PC-9 (cell line): Measurements from ENCODE around the gene GSC2. TPM values are rescaled to one million over a fixed set of nuclear protein-coding genes. Genes with fewer than 3 reads are reported as not detected.
A peak's percentile ranks its signal among the peaks of the same experiment; 100 is the strongest.

Experiments
- BruUV-seq: library from RNA; stranded (reverse); fragments of 400-500 nt; replicated peaks from 2 replicates; lab custom pipeline; 2021; lab: Mats Ljungman, UMichigan
- CTCF ChIA-PET: fragments of 300-600 bp; sonication (Branson Sonifier 250); formaldehyde crosslinking; loops from one replicate; lab custom pipeline; 2022; ENCODE audit warnings: antibody characterized with exemption; lab: Charles Lee
- POLR2A ChIA-PET: fragments of 300-600 bp; sonication (Branson Sonifier 250); formaldehyde crosslinking; loops from one replicate; lab custom pipeline; 2022; ENCODE audit warnings: antibody characterized with exemption; ENCODE audit not compliant: unreplicated experiment; lab: Charles Lee
- DNase-seq, 2 experiments: peaks; one replicate each; pipeline versions ENCODE4 v3.0.0 to v3.0.0-alpha.2; 2015 to 2022; ENCODE audit warnings: mixed read lengths in 1 of 2
- H2AFZ ChIP-seq: fragments of 200-600 bp; sonication (generic); 2 replicates; pipeline ENCODE4 v1.8.1; 2017; ENCODE audit warnings: antibody characterized with exemption
- H3F3A ChIP-seq: fragments of 200-600 bp; sonication (generic); 2 replicates; pipeline ENCODE4 v1.8.1; 2017; ENCODE audit warnings: antibody characterized with exemption, mild to moderate bottlenecking, low read depth; ENCODE audit not compliant: insufficient read depth
- H3K27ac ChIP-seq: fragments of 200-600 bp; sonication (generic); 2 replicates; pipeline ENCODE4 v1.6.1; 2016; ENCODE audit warnings: mixed run types
- H3K27me3 ChIP-seq: fragments of 200-600 bp; sonication (generic); 2 replicates; pipeline ENCODE4 v1.6.1; 2016; ENCODE audit warnings: low read depth, mixed run types; ENCODE audit not compliant: insufficient read depth
- H3K36me3 ChIP-seq: fragments of 200-600 bp; sonication (generic); 2 replicates; pipeline ENCODE4 v1.6.1; 2016; ENCODE audit warnings: low read depth, mixed run types
- H3K4me1 ChIP-seq: fragments of 200-600 bp; sonication (generic); replicated peaks from 2 replicates; pipeline ENCODE4 v1.6.1; 2016; ENCODE audit warnings: mixed run types; ENCODE audit not compliant: insufficient read depth
- H3K4me2 ChIP-seq: fragments of 200-600 bp; sonication (generic); 2 replicates; pipeline ENCODE4 v1.6.1; 2017; ENCODE audit warnings: mixed run types
- H3K4me3 ChIP-seq: fragments of 200-600 bp; sonication (generic); 2 replicates; pipeline ENCODE4 v1.6.1; 2016; ENCODE audit warnings: mixed run types
- H3K79me2 ChIP-seq: fragments of 200-600 bp; sonication (generic); 2 replicates; pipeline ENCODE4 v1.6.1; 2017; ENCODE audit warnings: low read depth, mixed run types
- H3K9me2 ChIP-seq: fragments of 200-600 bp; sonication (generic); 2 replicates; pipeline ENCODE4 v1.8.1; 2017; ENCODE audit warnings: mild to moderate bottlenecking; ENCODE audit not compliant: insufficient read depth
- H3K9me3 ChIP-seq: fragments of 200-600 bp; sonication (generic); 2 replicates; pipeline ENCODE4 v1.8.1; 2016; ENCODE audit warnings: low read depth; ENCODE audit not compliant: insufficient read depth
- H4K20me1 ChIP-seq: fragments of 200-600 bp; sonication (generic); 2 replicates; pipeline ENCODE4 v1.8.1; 2017; ENCODE audit not compliant: insufficient read depth
- EZH2 ChIP-seq: fragments of 200-600 bp; sonication (generic); IDR thresholded peaks from 2 replicates; pipeline ENCODE4 v1.8.0; 2017; ENCODE audit warnings: antibody characterized with exemption, low read depth
- intact Hi-C: fragments of 100-400 bp; cut with micrococcal nuclease; formaldehyde crosslinking; loops from one replicate; pipeline ENCODE4 v1.10.0; 2022; ENCODE audit not compliant: unreplicated experiment
- total RNA-seq: library from RNA; stranded (reverse); gene quantifications from 2 replicates; pipeline ENCODE4 v1.2.3, GENCODE V29; 2021
- TF ChIP-seq, protein P1 (sequence below): fragments of 200-600 bp; sonication (generic); conservative IDR thresholded peaks from 2 replicates; pipeline ENCODE4 v1.6.1; 2017; ENCODE audit warnings: mixed run types, antibody characterized with exemption, mild to moderate bottlenecking, moderate library complexity

GSC2 gene
- total RNA-seq, 1 experiment from 2014 or later: not detected

DNA sequence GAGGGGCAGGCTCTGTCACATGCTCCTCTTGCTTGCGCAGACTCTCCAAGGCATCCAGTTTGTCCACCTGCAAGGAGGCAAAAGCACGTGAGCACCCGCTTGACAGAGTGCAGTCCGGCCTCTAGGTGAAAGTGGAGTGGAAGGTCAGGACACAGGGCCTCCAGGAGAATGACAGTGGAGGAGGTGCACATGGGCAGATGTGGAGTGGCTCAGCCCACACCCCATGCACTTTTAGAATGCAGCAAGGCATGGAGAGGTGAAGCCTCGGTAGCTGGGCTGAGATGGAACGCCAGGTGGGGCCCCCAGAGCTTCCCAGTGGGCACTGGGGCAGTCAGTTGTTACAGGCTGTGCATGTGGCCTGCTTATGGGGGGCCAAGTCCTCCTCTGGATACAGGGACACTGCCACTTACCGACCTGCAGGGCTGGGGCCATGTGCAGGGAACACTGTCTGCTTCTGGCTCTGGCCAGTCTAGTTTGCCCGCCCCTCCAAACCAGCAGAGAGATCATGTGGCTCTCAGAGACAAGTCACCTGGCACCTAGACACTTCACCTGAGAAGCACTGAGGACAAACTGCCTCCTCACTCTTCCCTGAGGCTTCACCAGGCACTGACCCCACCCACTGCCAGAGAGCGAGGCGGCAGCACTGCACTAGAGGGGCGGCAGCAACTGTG lies 30.8 kb upstream of the GSC2 start:
- Histone ChIP-seq H2AFZ (no peak overlapping the region), H3F3A (peaks cover 20% of the 10 kb centered on the region), H4K20me1 (peaks cover 12% of the 10 kb centered on the region), H3K27me3 (no peaks in the 10 kb centered on the region), H3K36me3 (0 out of 2 replicates have a peak, but pooled peaks cover 7% of the 10 kb centered on the region), H3K79me2 (peaks cover 21% of the 10 kb centered on the region), H3K4me3 (no peak overlapping the region), H3K27ac (no peak overlapping the region), H3K9me2 (no peaks in the 10 kb centered on the region), H3K9me3 (no peaks in the 10 kb centered on the region), H3K4me2 (no peak overlapping the region), H3K4me1 (peaks cover 34% of the 10 kb centered on the region)
- intact Hi-C loops: no loop called here
- no peak for TF ChIP-seq EZH2
- TF ChIP-seq, protein P1, sequence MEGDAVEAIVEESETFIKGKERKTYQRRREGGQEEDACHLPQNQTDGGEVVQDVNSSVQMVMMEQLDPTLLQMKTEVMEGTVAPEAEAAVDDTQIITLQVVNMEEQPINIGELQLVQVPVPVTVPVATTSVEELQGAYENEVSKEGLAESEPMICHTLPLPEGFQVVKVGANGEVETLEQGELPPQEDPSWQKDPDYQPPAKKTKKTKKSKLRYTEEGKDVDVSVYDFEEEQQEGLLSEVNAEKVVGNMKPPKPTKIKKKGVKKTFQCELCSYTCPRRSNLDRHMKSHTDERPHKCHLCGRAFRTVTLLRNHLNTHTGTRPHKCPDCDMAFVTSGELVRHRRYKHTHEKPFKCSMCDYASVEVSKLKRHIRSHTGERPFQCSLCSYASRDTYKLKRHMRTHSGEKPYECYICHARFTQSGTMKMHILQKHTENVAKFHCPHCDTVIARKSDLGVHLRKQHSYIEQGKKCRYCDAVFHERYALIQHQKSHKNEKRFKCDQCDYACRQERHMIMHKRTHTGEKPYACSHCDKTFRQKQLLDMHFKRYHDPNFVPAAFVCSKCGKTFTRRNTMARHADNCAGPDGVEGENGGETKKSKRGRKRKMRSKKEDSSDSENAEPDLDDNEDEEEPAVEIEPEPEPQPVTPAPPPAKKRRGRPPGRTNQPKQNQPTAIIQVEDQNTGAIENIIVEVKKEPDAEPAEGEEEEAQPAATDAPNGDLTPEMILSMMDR: no peak
- ChIA-PET CTCF (no interaction called here), POLR2A (no interaction called here)
- no peak for DNase-seq
- no TSS peak for BruUV-seq

DNA sequence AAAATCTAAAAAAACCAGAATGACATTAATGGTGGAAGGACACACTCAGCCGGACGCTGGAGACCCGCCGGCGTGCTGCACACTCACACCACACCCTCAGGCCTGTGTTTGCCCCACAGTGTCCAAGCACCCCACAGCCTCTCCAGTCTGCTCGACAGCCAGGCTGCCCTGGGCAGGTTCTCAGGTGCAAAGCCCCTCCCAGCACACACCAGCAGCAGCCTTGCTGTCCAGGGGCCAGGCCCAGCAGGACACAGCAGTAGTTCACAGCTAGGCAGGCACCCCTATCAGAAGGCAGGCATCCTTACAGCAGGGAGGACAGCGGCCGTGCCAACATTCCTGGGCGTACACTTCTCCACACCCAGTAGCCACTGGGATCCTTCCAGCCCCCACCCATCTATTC lies 30.1 kb upstream of the GSC2 start:
- CTCF ChIA-PET: no interaction called here
- Histone ChIP-seq H3K4me1 (peaks cover 30% of the 10 kb centered on the region), H3F3A (peaks cover 16% of the 10 kb centered on the region), H4K20me1 (peaks cover 12% of the 10 kb centered on the region), H3K27ac (no peak overlapping the region), H3K36me3 (0 out of 2 replicates have a peak, but pooled peaks cover 7% of the 10 kb centered on the region), H3K27me3 (no peaks in the 10 kb centered on the region), H3K9me3 (no peaks in the 10 kb centered on the region), H3K9me2 (no peaks in the 10 kb centered on the region), H3K4me2 (no peak overlapping the region), H3K79me2 (peaks cover 26% of the 10 kb centered on the region), H3K4me3 (no peak overlapping the region), H2AFZ (no peak overlapping the region)
- no peak for DNase-seq
- intact Hi-C loops: no loop called here
- TF ChIP-seq EZH2: no peak
- TF ChIP-seq, protein P1: no peak
- no TSS peak for BruUV-seq
- POLR2A ChIA-PET: interaction anchor here (0.5 kb wide), 1 partner anchor 267 kb away, joined by 3 read pairs; no protein-coding TSS in a partner anchor

DNA sequence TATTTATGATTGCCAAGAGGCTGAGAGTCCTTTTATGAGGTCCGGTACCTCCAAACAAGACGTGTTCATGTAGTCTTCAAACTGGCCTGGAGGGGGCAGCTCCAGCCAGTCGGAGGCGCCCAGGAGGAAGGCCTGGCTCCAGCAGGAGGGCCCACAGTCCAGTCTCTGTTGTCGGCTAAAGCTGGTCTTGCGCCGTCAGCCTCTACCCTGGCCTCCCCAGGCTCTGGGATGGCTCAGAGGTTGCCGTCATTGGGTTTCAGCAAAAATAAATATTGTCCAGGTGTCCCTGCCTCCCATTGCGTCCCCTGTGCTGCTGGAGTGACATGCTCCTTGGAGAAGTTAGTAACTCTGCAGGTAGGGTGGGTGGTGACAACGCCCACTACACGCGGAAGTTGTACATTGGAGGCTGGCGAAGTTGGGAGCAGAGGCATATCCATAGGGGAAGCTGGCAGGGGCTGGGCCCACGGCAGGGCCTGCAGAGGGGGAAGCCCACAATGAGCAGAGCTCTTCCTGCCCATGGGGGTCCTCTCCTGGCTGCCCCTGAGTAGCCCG lies 29.5 kb upstream of the GSC2 start:
- TF ChIP-seq EZH2: no peak
- TF ChIP-seq, protein P1: peak; percentile 79
- H4K20me1 ChIP-seq: peaks cover 17% of the 10 kb centered on the region
- CTCF ChIA-PET: interaction anchor here (0.7 kb wide), 1 partner anchor 450 kb away, joined by 3 read pairs; no protein-coding TSS in a partner anchor
- no peaks in the 10 kb centered on the region for H3K9me2 ChIP-seq
- peak; percentile 65 to 76 for DNase-seq
- no peaks in the 10 kb centered on the region for H3K27me3 ChIP-seq
- peak overlapping the region; percentile 88 for H2AFZ ChIP-seq
- H3K36me3 ChIP-seq: 0 out of 2 replicates have a peak, but pooled peaks cover 7% of the 10 kb centered on the region
- POLR2A ChIA-PET: interaction anchor here (0.5 kb wide), 1 partner anchor 268 kb away, joined by 3 read pairs; no protein-coding TSS in a partner anchor
- intact Hi-C loops: loop anchor here (2.0 to 5.0 kb wide), 4 partner anchors 111 to 299 kb away; partner anchors contain the start of genes CDC45, CLTCL1, MRPL40 and UFD1
- no peaks in the 10 kb centered on the region for H3K9me3 ChIP-seq
- H3K4me2 ChIP-seq: peak overlapping the region; percentile 91
- peaks cover 29% of the 10 kb centered on the region for H3K4me1 ChIP-seq
- H3F3A ChIP-seq: peaks cover 22% of the 10 kb centered on the region; the same call in 1 of the 2 replicates
- peaks cover 33% of the 10 kb centered on the region for H3K79me2 ChIP-seq
- peak overlapping the region; percentile 88 for H3K4me3 ChIP-seq
- peak overlapping the region; percentile 36; the same call in 1 of the 2 replicates for H3K27ac ChIP-seq
- BruUV-seq: no TSS peak
